NCI-H510A treated with DMSO at 0.1 percent for 48 hours (cell line): ENCODE results near the gene HRNR.
A peak's percentile ranks its signal among the peaks of the same experiment; 100 is the strongest.

ENCODE experiments used
- DNase-seq: peaks from one replicate; lab custom pipeline; 2025; lab: John Stamatoyannopoulos, UW

The HRNR gene

DNA sequence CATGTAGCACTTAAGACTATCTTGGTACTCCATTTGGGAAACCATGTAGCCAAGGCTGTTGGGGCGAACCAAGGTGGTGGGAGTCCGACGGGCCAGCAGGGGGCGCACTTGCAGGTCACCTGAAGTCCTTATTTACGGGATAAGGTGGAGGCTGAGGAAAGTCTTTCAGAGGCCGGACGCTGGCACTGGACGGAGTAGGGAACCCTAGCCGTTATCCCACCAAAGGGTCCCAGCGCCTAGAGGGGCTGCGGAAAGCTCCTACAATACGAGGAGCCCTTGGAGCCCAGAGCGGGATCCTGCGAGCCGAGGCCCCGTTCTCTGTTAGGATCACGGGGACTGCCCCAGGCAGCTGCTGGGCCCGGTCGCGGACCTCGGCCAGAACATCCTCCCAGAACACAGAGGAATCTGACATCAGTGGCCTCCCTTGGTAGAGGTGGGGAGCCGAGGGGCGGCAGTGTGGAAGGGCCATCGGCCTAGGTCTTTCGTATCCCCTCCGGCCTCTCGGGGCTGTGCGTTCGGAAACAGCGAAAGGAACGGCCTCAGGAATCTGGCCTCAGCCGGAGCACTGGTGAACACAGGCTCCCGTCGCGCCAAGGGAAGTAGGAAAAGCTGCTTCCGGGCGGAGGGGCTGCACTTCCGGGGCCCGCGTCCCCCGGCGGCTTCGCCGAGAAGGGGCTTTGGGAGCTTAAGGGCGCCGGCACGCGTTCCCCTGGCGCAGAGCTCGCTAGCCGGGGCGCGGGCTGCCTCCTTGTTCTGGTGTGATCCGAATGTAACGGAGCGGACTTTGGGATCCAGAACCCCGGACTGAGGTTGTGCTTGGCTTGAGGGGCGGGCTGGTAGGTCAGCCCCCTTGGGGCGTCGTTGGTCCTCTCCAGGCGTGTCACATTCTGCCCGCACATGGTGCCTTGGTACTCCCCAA, 35.1 kb downstream of the HRNR start:
- peak; percentile 1 for DNase-seq

DNA sequence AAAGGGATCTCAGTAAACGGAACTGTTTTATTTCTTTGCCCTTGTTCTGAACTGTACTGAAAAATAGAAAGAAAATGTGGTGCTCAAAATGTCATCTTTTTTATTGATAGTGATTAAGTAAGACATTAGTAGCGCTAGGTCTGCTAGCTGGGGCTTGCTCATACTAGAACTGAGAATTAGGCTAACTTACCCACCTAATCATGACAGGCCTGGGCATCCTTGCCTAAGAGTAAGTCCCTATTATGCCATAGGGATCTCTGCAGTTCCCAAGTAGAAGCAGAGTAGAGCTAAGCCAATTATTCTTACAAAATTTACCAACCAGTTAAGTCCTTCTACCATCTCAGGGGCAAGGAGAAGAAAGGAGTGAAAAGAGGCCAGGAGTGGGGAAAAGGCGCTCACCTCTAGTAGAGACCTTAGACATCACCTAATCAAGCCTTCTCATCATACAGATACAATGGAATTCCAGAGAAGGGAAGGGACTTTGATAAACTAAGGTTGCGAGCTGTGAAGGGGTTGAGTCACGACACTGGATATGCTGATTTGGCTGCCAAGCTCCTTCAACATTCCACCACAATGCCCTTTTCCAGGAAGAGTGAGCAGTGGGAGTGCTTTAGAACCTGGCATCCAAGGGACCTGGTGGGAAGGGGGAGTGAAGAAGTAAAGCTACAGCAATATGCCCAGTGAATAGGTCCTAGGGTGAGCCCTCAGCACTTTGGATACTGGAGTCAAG, 37.3 kb downstream of the HRNR start:
- no peak for DNase-seq

DNA sequence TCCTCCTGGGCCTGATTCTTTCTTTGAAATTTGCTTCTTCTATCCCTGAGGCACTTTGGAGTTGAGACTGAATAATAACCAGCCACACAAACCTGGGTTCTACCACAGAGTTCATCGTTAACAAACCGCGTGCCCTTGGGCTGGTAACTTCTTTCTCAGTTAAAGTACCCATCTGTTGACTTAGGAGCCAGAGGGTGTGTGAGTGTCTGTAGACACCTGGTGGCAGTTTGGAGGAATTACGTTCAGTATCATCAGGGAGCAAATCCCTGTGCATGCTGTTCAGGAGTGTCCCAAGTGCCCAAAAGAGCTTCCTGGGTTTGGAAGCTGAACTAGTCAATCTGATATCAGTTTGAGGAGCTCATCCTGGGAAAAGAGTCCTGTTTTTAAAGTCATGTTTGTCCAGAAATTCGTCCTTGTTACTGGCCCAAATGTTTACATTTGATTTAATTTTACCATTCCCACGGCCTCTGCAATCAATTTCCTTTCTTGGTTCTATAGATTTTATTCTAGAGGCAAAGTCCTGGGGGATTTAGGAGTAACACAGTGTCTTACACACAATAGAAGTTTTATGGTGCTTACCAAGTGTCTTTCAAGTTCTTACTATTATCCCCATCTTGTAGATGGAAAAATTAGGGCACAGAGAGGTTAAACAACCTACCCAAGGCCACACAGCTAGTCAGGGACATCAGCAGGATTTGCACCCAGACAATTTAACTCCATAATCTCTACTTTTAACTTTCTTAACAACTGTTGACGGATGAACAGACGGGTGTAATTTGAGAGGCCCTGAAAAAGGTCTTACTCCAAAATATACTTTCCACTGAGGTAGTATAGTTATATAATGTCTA, 38.2 kb downstream of the HRNR start:
- DNase-seq: peak; percentile 9

DNA sequence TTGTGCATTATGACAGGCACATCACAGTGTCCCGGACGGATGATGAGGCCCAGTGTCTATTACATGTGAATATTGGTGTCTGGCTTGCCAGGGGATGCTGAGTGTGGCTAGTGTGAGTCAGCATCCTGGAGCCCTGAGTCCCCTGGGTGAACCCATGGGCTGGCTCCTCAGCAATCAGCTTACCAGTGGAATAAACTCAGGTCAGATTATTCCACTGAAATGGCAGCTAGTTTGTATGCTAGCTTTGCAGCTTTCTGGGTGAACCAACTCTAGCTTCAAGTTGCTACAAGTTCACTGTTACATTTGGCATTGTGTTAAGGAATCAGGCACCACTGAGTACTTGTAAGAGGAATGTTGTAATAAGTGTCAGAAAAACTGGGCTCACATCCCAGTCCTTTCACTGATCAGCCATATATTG, 41.0 kb downstream of the HRNR start:
- DNase-seq: no peak

DNA sequence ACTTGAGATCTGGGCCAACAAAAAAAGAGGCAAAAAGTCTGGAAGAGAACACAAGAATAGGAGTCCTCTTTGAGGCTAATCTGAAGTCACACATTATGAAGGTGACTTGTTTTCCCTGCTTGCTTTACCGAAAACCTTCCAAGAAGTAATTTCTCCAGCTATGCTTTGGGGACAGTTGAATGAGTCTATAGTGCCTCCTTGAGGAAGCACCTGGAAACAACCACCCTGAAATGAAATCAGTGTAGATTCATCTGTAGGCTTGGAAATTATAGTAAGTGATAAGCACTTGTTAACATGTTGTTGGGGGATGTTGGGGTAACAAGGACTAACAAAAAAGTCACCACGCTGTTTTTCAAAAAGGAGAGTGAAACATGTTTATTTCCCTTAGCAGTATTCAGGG, 41.6 kb downstream of the HRNR start:
- no peak for DNase-seq

DNA sequence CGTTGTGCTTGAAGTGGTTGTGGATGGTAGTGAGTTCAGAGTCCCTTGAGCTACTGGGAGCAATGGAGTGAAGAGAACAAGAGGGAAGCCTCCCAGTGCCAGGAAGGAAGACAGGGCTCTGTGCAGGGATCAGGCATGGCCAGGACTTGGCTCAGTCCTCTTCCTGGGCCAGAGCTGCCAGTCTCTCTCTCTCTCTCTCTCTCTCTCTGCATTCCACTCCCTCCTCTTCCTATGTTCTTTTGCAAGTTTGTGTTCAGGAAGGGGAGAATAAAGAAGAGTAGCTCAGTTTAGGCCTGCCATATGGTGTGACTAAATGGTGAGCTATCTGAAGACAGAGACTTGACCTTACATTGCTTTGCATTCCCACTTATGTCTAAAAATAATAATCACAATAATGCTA, 44.4 kb downstream of the HRNR start:
- DNase-seq: no peak

DNA sequence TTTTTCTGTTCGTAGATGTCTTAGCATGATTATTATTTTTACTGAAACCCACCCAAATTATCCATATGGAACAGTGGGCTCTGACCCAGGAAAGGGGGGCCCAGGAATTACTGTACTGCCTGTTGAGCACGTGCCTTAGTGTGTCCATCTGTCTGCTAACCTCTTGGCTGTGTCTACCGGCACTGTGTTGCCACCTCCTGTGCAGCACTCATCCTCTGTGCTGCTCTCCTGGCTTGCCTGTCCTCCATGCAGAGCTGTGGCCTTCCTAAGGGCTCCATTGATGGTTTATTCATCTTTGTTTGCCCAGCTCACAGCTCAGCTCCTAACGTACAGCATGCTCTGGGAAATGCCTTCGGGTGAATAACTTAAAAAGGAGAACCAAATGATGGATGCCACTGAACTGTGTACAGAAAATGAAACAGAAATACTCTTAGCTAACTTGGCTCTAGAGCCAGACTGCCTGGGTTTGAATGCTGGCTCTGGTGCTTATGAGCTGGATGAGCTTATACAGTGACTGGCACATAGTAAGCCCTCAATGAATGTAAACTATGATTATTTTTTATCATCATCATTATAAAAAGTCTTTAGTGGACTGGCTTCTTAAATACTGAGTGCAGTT, 53.6 kb downstream of the HRNR start:
- no peak for DNase-seq

DNA sequence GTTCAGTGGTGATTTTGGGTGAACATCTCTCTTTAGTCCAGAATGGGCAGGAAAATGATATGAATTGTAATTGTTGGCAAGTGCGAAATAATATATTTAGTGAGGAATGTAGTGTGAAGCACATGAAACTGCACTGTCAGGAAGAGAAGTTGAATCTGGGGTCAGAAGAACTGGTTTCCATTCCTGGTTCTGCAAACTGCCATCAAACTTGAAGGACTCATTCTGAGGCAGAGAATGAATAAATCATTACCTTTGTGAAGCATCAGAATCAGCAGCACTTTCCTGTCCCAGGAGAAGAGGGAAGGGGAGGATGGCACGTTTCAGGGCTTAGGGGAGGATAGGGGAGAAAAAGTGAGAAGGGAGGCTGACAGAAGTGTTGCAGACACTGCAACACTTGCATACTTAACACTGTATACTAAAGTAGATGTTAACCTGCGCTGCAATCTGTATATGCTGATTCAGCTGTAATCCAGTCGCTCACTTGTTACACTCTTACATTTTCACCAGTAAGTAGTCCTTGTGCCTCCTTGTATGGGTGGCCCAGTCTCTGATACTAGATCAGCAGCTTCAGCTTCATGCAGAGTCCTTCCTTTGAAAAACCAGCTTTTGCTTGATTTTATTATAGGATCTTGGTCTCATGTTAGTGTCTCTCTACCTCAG, 54.5 kb downstream of the HRNR start:
- DNase-seq: no peak

DNA sequence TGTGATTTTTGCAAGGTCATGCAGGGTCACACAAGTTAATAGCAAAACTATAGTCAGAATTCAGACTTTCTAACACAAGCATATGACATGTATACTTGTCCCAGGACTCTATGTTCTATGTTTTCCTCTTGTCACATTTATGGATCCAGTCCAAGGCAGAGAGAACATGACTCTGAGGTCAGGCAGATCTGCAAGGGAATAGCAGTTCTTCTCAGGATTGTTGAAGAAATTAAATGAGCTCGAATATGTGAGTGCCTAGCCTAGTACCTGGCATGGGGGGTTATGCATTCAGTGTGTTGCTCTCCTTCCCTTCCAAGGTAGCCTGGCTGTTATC, 55.5 kb downstream of the HRNR start:
- DNase-seq: no peak

DNA sequence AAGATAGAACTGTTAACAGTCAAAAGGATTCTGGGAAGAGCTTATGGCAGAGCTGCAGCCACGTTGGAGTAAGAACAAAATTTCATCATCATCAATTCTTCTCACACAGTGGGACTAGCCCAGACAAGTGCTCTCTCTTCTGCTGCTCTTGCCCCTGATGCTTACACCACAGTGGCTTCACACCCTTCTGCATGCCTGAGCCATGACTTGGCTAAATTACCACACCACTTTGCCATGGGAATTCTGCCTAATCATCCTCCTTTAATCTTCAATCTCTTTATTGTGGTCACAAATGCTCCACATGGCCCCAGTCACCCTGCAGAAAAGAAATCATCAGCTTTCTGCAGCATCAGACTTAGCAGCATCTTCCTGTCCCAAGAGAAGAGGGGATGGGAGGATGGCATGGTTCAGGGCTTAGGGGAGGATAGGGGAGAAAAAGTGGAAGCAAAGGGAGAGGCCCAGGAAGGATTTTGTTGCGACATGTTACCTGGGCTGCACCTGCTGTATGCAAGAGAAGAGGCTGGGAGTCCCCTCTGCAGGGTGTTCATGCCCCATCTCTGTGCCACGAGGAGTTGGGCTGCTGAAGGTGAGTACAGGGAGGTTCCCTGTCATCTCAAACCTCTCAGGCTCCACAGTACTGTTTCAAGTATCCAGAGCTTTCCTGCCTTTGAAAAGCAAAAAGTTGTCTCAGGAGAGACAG, 56.0 kb downstream of the HRNR start:
- DNase-seq: no peak

DNA sequence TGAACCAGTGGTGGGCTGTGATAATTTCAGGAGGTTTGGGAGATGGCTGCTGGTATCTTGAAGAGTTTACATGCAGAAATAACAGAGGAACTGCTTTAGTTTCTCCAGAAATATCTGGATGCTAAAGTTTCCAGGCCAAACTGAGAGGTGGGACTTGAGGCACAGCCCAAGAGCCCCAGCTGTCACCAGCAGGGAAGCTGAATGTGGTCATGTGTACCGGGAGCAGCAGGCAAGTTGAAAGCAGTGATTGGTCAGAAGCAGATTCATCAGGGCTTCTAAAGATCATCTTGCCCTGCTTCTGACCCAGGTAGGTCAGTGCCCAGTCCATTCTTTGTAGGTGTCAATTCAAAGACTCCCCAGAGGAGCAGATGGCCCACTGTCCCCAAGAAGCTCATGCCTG, 57.0 kb downstream of the HRNR start:
- DNase-seq: no peak

DNA sequence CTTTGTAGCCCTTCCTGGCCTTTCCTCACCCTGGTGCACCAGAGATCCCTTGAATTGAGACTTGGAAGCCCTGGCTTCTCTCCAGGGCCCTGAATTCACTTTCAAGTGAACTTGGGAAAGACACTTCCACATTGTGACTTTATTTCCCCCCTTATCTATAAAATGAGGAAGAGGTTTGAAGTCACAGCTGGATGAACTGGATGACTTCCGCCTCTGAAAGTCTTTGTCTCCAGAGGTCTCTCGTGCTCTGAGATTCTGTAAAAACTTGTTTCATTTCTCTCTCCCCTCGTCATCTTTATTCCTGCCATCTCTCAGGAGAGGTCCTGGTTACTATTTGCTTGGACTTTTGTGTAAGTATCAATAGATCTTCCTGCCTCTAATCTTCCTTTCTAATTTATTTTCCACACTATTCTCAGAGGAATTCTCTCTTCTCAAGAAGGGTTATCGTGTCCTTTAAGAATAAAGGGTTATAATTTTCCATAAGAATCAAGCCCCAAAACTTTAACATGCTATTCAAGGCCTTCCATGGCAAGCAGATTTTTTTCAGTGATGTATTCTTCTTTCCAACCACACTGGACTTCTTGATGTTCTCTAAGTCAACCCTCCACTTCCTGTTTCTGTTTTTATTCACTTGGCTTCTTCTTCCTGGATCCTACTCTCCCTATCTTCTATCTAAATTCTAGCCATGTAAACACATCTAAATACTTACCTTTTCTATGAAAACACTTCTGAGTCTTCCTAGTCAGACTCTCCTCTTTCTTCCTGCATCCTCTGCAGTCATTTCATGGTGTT, 58.5 kb downstream of the HRNR start:
- DNase-seq: no peak

DNA sequence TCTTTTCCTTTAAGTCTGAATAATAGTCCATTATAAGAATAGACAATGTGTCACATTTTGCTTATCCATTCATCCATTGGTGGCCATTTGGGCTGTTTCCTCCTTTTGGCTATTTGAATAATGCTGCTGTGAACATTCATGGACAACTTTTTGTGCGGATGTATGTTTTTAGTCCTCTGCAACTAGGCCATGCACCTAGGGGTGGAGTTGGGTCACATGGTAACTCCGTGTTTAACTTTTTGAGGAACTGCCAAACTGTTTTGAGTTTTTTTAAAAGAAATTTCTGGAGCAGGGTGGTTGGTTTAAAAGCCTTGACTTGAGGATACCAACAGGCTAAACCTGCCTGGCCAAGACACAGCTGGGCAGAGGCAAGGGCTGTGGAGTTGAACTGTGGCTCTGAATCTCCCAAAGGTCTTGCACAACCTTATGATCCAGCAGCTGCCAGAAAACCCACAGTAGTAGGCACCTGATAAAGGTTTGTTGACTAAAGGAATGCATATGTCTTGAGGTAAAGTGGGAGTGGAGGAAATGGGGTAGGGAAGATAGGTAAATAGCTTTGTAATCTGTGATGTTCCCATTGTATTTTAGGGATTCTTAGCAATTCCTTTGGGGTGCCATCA, 59.4 kb downstream of the HRNR start:
- DNase-seq: no peak

DNA sequence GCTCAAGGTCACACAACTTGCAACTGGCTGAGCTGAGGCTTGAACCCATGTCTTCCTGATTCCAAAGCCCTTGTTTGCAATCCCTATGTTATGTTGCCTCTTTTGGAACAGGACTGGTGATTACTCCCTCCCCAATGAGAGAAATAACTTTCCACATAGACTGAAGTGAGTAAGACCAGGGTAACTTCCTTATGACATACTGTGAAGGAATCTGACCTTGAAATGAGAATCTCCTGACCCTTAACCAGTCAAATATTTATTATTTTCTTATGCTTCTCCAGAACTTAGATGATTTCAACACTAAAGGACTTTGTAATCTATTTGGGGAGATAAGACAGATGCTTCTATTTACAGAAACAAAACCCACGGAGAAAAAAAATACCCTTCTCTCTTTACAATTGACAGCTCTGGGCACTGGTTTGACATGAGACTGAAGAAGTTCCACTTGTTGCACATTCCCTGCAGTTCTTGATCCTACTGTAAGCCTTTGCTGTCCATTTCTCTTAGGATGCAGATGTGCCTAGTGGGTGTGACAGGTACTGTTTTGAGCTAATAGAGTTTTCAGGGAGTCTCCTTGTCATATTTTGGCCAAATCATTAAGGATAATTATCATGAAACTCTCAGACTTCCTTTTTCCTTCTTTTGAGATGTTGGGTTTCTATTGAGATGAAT, 61.1 kb downstream of the HRNR start:
- DNase-seq: no peak
